22Rv1 (cell line): ENCODE results near the gene TCF7L1.

ENCODE experiments used
- ZFX ChIP-seq: fragments of 450-650 bp; IDR thresholded peaks from 2 replicates; pipeline ENCODE4 v1.6.1; 2017; ENCODE audit warnings: antibody characterized with exemption, borderline replicate concordance
- TF ChIP-seq, protein P1 (sequence below): fragments of 450-650 bp; IDR thresholded peaks from 2 replicates; pipeline ENCODE4 v1.5.1; 2017; ENCODE audit warnings: mild to moderate bottlenecking

DNA sequence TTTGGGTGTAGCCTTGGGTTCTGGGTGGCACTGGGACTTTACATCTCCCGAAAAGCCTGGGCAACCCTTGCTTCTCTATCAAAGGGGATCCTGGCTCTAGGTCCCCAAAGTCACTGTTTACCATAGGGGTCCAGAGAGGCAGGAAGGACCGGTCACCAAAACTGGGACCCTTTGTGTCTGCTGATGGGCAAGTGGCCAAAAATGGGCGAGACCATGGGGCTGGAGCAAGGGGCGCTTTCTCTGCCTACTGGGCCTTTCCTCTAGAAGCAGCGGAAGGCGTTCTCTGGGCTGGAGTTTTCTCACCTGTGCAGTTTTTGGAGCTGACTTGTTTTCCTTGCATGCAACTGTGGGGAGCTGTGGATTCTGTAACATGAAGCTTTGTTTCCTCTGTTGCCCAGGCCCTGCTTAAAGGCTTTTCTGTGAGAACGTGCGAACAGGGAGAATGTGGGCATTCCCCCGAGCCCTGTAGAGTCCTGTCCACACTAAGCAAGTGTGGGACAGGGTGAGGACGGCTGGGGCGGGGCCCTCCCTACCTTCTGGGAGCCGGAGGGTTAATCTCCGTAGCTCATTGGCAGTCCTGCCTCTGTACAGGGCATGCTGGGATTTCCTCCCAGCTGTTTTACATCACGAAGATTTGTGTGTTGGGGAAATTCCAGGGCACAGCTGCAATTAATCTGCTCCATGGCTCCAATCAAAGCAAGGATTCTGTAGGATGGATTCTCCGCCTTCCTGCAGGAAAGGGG is 144.4 kb downstream of the TCF7L1 start:
- TF ChIP-seq, protein P1, sequence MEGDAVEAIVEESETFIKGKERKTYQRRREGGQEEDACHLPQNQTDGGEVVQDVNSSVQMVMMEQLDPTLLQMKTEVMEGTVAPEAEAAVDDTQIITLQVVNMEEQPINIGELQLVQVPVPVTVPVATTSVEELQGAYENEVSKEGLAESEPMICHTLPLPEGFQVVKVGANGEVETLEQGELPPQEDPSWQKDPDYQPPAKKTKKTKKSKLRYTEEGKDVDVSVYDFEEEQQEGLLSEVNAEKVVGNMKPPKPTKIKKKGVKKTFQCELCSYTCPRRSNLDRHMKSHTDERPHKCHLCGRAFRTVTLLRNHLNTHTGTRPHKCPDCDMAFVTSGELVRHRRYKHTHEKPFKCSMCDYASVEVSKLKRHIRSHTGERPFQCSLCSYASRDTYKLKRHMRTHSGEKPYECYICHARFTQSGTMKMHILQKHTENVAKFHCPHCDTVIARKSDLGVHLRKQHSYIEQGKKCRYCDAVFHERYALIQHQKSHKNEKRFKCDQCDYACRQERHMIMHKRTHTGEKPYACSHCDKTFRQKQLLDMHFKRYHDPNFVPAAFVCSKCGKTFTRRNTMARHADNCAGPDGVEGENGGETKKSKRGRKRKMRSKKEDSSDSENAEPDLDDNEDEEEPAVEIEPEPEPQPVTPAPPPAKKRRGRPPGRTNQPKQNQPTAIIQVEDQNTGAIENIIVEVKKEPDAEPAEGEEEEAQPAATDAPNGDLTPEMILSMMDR, result no peak
- no peak for TF ChIP-seq ZFX
